NCI-H2227 treated with DMSO at 0.1 percent for 48 hours (cell line): Measurements from ENCODE around the gene ZNF215.
"Not testable (repeated sequence)": the region's sequence is repeated elsewhere in the genome, so short reads cannot be mapped to it uniquely, and the experiment has no call there.

Source experiments
- DNase-seq: peaks from one replicate; lab custom pipeline; 2025; lab: John Stamatoyannopoulos, UW

Gene ZNF215

DNA sequence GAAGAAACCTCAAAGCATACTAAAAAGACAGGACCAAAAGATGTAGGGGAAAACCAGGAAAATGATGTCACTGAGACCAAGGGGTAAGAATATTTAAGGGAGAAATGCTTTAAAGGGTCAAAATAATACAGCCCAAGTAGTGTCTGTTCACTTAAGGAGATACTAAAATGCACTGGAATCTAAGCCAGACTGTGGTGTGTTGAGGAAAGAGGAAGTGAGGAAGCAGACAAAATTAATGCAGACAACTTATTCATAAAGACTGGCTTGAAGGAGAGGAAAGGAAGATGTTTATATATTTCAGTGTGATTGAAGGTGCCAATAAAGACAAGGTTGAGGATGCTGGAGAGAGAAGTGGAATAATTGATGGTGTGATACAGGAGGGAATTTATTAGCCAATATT lies 15.7 kb downstream of the ZNF215 start:
- no peak for DNase-seq

DNA sequence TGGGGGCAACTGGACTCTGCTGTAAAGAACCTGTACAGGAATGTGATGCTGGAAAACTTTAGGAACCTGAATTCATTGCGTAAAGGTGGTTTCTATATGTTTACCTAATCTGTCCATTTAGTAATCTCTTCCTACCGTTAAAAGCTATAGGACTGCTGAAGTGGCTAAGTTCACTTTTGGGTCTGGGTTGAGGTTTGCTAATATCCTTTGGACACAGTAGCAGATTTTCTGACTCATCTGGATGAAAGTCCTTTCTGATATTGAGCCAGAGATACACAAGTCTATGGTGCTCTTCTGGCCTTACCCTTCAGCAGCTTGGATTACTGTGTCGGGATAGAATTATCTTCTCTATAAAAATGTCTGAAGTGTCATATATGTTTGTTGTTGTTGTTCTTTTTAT lies 16.9 kb downstream of the ZNF215 start:
- DNase-seq: no peak

DNA sequence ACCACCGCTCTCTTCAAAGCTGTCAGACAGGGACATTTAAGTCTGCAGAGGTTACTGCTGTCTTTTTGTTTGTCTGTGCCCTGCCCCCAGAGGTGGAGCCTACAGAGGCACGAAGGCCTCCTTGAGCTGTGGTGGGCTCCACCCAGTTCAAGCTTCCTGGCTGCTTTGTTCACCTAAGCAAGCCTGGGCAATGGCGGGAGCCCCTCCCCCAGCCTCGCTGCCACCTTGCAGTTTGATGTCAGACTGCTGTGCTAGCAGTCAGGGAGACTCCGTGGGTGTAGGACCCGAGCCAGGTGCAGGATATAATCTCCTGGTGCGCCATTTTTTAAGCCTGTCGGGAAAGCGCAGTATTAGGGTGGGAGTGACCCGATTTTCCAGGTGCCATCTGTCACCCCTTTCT lies 28.0 kb downstream of the ZNF215 start:
- not testable (repeated sequence) for DNase-seq

DNA sequence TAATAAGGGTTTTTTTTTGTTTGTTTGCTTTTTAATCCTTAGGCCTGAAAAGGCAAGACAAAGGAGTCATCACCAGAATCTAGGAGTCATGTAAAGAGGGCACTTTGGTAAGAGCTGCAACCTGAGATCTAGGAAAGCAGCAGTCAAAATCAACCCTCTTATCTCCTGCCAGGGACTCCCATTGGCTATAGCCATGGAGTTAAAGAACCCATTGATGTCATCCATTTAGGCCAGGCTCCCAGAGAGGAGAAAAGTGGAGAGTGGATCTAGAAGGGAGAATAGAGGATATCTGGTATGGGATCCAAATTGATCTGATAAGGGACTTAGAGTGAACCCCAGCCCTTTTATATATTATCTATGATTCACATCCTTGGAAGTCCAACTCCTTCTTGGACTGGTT lies 35.9 kb downstream of the ZNF215 start:
- DNase-seq: no peak

DNA sequence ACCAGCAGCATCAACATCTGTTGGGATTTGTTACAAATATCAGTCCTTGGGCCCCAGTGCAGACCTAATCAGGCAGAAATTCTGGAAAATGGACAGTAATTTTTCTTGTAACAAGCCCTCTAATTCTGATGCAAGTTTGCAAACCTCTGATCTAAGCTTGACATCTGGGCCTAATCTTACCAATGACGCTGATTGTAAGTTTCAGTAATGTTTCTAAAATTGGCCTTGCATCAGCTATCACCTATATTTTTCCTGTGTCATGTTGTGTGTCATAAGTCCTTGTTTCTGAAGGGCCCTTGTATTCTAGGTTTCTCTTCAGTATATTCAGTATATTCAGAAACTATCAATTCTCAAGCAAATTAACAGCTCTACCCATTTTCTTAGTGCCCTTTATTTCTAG lies 36.4 kb downstream of the ZNF215 start:
- no peak for DNase-seq

DNA sequence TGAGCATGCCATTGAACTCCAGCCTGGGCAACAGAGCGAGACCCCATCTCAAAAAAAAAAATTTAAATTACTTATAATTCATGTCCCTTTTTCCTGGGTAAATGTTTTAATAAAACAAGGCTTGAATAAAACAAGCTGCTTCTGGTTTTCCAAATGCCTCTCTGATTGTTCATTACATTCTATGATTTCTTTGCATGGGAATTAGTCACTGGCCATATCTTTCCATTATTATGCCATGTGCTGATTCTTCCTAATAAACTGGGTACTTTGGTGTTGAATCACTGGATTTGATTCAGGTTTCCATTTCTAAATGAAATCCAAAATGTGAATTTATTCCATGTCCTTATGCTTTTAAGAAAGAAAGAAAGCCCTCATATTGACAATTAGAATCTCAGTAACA lies 42.6 kb downstream of the ZNF215 start:
- DNase-seq: no peak

DNA sequence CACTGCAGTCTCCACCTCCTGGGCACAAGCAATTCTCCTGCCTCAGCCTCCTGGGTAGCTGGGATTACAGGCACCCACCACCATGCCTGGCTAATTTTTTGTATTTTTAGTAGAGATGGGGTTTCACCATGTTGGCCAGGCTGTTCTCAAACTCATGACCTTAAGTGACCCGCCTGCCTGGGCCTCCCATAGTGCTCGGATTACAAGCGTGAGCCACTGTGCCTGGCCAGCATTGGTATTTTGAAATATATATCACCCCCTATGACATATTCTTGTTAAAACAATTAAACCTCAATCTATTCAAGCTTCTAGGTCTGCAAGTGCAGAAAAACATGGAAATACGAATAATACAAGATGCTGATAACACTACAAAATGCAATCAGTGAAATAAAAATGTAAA lies 43.6 kb downstream of the ZNF215 start:
- not testable (repeated sequence) for DNase-seq

DNA sequence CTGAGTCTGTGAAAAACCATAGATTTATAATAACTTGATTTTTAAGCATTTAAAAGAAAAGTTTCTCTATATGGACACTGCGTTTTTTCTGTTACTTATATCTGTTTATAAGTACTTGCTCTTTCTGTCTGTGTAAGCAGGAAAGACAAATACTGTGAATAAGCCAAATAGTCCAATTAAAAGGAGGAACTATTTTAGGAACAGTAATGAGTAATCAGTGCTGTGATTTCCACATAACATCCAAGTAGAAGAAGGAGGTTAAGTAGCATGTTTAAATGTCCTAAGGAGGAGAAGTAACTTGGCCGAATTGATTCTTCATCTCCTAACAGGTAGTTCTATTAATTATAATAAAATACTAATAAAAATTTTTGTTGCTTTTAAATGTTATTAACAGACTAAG lies 53.1 kb downstream of the ZNF215 start:
- no peak for DNase-seq

DNA sequence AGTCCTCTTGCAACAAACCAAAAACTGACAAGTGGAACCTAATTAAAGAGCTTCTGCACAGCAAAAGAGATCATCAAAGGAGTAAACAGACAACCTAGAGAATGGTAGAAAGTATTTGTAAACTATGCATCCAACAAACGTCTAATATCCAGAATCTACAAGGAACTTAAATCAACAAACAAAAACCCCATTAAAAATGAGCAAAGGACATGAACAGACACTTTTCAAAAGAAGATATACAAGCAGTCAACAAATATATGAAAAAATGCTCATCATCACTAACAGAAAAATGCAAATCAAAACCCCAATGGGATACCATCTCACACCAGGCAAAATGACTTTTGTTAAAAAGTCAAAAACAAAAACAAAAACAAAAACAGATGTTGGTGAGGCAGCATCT lies 60.3 kb downstream of the ZNF215 start:
- DNase-seq: no peak

DNA sequence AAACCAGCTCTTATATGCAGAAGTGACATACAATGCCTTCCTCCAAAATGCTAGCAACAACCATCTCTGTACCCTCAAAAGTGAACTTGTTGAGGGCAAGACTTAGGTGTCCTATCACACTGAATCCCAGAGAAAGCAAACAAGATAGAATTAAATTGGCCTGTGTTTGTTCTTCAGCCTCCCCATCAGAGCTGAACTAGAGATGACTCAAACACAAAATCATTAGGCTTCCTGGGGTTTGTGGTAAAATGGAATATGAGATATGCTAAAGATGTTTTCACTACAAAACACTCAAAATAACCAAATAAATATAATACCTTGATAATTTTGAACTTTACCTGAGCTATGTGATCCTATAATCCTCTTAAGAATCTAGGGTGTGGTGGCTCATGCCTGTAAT lies 62.3 kb downstream of the ZNF215 start:
- no peak for DNase-seq

DNA sequence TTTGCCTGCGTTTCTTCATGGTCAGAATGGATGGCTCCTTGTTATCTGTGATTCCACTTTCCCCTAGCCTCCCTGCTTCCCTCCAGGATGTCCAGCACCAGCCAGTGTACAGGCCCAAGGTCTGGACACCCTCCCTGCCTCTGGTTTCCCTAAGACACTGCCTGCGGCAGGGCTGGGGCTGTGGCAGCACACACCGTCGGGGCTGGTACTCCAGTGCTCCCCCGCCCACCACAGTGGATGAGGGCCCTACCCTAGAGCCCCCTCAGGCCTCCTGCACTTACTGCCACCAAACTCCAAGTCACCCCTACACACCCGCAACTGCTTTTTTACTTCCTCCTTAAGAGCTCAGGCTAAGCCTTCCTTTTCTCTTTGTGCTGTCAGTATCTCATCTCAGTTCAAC lies 65.0 kb downstream of the ZNF215 start:
- DNase-seq: no peak

DNA sequence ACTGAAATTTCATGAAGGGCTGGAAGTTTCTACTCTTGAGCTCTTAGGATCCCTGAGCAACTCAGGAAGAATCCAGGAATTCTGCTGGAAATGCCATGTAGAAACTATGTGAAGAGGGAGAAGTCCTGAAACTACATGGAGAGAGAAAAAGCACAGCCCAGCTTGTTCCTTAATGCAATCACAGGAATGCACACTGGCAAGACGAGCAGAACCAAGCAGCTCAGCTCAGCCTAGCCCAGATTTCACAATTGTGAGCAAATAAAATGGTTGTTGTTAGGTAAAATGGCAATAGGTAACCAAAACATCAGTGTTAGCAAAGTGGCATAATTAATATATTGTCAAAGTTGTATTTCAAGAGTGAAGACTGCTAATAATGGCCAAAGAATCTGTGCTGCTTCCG lies 65.8 kb downstream of the ZNF215 start:
- no peak for DNase-seq

DNA sequence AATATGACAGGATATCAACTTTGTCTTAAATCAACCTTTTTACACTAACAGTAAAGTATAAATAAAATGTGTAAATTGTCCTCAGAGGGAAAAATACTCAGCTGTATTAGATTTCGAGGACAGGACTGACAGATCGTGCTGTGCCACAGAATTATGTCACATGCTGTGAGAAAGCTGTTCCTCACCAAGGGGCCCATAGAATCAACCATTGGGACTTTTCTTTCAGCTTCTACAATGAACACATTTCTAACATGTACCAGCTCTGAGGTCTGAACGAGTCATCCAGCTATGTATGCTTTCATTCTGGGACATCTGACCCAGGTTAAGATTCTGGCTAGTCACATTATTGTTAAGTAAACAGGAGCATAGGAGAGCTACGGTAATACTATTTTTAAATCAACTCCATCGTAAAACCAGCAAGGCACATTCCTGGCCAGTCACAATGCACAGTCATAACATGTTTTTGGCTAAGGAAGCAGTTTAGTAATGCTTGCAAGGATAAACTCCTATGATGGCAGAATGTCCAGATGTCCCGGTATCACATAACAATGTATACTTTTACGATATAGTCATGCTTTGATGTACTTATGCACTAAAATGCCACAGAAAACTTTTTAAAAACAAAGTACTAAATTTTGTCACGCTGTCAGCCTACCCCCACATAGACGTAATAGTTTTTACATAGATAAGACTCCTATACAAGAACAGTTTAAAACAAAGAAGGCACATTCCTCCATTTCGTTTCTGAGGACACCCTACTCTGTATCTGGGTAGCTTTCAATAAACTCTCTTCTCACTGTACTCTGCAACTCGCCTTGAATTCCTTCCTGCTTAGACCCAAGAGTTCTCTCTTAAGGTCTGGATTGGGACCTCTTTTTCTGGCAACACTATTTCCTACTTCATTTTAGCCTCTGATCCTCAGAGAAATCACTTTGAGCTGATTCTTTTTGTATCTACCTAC lies 66.5 kb downstream of the ZNF215 start:
- DNase-seq: no peak

DNA sequence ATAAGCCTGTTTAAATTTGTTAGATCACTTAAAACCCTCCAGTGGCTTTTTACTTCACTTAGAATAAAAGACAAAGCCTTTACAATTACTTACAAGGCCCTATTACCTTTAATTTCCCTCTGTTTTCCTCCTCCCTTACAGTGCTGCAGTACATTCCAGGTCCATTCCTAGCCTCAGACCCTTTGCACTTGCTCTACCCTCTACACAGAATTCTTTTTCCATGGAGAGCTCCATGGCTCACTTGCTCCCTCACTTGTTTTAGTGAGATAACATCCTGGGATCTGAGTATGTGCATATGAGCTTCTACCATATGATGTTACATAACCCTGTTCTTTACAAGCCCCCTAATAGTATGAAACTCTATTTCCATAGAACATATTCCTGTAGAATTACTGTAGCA lies 69.5 kb downstream of the ZNF215 start:
- no peak for DNase-seq

DNA sequence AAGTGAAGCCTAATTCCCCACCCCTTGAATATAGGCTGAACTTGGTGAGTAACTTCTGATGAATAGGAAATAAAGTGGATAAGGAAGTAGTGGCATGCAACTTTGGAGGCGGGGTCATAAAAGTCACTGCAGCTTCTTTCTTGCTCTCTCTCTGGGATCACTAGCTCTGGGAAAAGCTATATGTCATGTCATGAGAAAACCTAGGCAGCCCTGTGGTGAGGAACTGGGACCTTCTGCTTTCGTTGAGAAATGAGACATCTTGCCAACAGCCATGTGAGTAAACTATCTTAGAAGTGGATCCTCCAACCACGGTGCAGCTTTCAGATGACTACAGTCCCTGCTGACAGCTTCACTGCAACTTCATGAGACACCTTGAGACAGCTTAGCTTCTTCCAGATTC lies 78.3 kb downstream of the ZNF215 start:
- DNase-seq: no peak
